Activated T-helper 1 cell treated with anti-CD3 and anti-CD28 coated beads, Interleukin-2, amount 50 U/mL, for 16 hours (primary cell): Measurements from ENCODE around the gene HIVEP3.

Experiments used
- DNase-seq, 2 donors: peaks; one replicate each; pipeline ENCODE4 v3.0.0-alpha.2; 2020; ENCODE audit warnings: low read depth in 1 of 2, low spot score in 1 of 2

The HIVEP3 gene

GRCh38 chr1:41507836-41508235 is 410.9 kb downstream of the HIVEP3 start:
- no peak for DNase-seq

DNA sequence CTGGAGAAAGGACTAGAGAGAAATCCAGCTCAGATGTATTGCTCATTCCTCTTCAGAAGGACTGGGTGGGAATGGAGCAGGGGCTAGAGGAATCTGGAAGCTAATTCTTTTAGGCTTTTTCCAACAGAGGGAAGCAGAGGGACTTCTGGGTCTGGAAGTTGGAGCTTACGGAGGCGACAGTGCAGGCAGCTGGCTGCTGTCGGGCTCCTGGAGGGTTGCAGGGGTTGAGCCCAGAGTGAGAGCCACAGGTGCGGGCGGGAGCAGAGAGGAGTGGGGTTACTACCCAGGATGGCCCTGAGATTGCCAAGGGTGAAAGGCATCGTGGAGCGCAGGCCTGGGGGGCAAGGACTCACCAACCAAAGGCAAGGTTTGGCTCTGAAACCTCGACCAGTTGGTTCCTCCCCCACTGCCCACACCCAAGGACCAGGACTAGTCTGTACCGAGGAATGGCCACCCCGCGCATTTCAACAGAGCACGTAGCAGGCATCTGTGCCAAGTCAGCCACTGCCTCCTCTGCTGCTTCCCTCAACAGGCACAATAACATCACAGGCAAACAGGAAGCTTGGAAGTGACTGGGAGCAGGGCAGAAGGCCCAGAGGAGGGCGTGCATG is 411.5 kb downstream of the HIVEP3 start:
- DNase-seq, result no peak

DNA sequence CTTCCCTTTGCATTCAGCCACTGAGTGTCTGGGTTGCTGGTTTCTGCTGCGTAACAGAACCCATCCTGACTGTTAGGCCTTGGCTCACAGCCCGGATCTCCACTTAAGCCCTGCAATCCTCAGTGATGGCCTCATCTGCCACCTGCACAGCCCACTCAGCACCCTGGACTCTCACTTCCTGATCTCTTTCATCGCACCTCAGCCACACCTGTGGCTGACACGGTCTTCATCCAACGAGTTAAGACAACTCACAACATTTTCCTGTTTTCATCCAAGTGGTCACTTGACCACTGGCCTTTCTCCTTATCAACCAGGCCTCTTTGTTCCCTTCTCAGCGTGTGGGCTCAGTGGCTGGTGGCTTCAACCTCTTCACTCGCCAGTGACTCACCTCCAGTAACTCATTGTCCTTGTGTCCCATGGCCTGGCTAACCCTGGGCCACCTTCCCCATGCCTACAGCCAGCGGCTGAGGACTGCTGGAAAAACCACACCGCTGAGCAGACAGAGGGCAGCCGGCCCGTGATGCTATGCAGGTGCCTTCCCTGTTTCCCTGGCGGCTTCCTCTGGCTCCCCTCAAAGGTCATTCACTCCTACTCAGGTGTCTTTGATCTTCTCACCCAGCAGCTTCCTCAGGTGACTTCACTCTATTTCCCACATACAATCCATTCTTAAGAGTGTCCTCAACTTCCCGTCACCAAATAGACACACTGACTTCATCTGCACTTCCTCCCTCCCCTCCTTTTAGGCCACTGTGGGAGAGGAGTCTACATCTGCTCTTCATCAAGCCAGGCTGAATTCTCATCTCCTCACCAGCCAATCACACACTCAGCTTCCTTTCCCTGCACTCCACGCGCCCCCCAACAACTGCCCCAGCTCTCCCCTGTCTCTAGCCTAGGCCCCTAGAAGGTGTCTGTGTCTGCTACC is 414.3 kb downstream of the HIVEP3 start:
- DNase-seq, result no peak

GRCh38 chr1:41503538-41504113 is 415.1 kb downstream of the HIVEP3 start:
- DNase-seq, result no peak

DNA sequence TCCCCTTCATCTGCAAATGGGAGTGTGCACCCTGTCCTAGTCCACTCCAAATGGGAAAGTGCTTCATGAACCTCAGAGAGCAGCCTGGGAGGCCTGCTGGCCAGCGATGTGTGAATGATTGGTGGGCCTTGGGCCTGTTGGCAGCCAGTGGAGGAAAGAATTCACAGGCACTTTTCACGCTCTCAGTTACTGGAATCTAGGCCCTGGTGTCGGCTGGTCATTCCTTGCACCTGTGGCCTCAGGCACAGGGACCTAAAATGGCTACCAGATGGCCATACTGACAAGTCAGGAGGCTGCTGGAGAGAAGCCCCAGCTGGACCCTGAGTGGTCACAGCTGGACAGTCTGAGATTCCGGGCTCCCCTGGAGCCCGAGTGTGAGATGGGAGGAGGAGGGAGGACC is 415.8 kb downstream of the HIVEP3 start:
- no peak for DNase-seq

DNA sequence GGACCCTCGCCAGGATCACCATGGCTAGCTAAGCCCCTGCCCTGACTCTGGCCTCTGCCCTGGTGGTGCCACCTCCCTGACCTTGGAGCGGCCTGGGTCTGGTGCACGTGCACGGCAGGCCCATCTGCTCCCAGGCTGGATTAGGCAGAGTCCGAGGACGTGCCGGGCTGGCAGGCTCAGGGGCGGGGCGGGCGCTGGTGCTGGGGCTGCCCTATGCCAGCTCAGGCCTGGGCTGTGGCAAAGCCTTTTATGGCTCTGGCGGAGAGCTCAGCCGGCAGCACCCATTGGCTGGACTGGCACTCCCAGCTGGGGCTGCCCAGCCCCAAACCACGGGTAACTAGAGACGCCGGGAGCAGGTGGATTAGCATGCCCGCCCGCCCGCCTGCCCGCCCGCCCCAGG is 417.1 kb downstream of the HIVEP3 start:
- DNase-seq, result no peak

- DNase-seq, result no peak
Measured at GRCh38 chr1:41500781-41501518, 417.8 kb downstream of the HIVEP3 start.

DNA sequence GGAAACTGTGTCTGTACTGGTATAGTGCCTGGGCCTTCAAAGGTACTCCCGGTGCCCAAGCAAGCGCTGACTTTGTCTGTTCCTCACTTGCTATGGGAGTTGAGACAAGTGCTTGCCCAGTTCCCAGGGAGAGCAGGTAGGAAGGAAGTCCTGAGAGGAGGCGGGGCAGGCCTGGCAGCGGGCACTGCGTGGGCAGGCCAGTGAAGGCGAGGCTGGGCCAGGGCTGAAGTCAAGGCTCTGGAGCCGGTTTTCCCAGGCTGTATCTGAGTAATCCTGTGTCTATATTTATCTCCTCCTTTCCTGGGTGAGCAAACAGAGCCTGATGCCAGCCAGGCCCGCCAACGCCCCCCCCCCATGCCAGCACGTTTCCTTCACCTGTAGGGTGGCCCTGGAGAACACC is 418.3 kb downstream of the HIVEP3 start:
- DNase-seq, result no peak

DNA sequence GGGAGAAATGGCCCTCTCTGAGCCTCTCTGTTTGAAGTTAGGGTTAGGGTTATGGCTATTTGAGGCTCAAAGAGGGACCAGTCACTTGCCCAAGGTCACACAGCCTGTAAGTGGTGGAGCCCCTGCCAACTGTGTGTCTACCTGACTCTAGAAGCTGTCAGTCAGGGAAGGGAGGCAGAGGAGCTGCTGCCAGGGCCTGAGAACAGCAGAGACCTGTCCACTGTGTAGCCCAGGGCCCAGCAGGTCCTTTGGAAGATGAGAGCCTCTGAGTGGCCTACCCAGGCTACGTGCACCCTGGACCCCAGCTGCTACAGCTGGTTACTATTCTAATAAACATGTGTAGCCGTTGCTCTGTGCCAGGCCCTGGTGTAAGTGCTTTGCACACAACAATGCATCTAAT is 419.1 kb downstream of the HIVEP3 start:
- no peak for DNase-seq

GRCh38 chr1:41498804-41499203 is 419.9 kb downstream of the HIVEP3 start:
- no peak for DNase-seq

- DNase-seq, result no peak
Measured at GRCh38 chr1:41498391-41498790, 420.3 kb downstream of the HIVEP3 start.

GRCh38 chr1:41497461-41498030 is 421.2 kb downstream of the HIVEP3 start:
- DNase-seq, result no peak

- DNase-seq, result no peak
Measured at GRCh38 chr1:41497056-41497440, 421.7 kb downstream of the HIVEP3 start.

DNA sequence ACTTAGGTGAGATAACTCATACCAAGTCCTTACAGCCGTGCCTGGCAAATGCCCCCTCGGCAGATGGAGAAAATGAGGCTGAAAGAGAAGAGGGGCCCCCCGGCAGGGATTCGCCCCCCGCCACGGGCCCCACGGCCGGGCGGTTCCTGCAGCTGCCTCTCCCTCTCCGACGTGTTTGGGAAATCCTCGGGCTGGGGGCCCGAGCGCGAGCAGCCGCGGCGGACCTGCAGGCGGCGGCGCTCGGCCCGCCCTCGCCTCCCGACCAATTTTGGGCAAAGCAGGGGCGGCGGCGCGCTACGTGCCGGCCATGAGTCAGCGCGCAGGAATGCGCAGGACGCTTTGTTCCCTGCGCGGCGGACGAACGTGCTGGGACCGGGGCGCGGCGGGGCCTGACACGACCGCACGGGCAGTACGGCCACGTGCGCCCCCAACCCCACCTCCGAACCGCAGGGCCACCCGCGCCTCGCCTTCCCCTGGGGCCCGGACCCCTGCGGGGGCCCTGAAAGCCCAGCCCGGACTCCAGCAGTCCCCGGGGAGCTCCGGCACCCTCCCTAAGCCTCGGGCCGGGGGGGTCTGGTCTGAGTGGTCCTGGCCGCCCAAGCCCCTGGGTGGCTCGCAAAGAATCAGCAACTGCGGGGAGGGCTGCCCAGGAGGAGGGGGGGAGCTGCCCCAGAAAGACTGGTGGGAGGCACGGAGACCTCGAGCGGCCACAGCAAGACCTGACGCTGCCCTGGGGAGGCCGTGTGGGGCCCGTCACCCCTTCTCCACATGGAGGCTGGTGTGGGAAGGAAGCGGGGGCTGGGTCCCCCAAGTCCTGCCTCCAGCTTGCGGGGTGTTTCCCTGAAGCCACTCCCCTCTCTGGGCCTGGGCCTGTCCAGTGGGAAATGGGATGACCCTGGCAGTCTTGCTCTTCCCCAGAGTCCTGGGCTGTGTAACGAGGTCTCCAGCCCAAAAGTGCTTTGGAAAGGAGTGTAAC is 422.4 kb downstream of the HIVEP3 start:
- no peak for DNase-seq

DNA sequence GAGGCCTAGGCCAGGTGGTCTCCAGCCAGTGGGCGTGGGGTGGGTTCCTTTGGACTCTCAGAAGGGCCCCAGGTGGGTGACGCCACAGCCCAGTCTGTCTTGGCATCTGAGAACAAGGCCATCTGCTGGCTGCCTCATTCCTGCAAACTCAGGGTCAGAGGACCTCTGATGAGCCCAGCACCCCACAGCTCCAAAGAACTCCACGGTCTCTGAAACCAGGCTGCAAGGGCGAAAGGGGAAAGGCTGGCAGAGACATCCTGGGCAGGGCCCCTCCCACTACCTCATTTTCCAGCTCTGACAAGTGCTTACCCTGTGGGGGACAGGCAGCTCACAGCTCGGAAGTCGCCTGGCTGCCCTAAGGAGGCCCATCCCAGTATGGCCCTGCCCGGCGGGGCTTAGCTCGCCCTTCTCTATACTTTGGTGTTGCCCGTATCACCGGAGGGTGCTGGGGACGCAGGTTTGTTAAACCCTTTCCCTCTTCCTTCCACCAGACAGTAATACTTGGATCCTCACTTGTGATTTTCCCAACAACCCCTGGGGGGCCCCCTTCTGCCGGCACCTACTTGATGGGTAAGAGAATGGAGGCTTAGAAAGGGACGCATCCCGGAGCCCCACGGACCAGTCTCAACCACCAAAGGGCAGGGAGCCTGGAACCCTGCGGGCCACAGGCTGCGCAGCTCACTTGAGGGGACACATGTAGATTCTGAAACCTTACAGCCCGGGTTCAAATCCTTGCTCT is 423.3 kb downstream of the HIVEP3 start:
- DNase-seq, result no peak

DNA sequence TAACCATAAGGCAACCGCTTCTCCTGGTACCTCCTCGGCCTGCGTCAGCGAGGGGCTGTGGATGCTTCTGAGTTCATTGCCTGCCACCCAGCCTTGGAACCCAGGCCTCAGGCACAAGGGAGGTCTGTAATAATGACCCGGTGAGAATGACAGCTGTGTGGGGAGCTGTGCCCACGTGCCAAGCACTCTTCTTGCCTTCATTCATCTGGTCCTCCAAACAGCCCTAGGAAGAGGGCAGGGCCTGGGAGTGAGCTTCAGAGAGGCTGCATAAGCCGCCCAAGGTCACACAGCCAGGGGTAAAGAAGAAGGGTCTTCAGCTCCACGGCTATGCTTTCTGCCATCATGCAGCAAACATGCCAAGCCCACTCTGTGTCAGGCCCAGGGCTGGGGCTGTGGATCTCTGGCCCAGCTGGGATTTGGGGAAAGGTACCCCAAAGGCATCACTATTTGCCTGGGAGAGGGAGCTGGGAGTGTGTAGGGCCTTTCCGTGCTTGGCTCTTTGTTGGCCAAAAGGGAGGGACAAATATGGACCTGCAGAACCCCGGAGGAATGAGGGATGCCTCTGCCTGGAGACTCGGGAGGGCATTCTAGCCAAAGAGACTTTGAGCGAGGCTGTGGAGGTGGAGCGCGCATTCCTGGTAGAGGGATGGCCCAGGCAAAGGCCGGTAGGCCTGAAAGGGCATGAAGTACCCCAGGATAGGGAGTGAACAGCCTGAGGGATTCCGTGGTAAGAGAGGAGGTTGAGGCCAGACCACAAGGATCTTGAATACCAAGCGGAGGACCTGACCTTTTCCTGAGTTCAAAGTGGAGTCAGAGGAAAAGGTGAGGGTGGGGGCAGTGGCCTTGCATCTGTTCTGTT is 424.1 kb downstream of the HIVEP3 start:
- no peak for DNase-seq

- DNase-seq, result no peak
Measured at GRCh38 chr1:41493626-41494350, 424.9 kb downstream of the HIVEP3 start.

DNA sequence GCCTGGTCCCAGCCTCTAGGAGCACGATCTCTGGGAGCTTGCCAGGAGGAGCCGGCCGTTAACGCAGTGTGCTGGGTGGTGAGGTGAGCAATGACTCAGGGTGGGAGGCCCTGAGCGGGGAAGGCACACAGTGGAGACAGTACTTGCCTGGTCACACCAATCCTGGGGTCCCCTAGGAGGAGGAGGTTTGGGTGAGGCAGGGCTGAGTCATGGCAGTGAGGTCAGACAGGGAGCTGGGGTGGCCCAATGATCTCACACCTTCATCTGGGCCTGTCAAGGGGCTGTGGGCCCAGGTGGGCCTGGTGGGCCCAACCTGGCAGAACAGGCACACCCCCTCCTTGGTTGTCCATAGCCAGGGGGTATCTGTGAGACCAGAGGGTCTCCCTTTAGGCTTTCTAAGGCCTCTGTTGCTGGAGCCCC is 425.6 kb downstream of the HIVEP3 start:
- no peak for DNase-seq
